Psoas muscle (tissue), 8 donors: Measurements from ENCODE around the gene MINDY4. TPM values are rescaled to one million over a fixed set of nuclear protein-coding genes. Genes with fewer than 3 reads are reported as not detected.
A peak's percentile ranks its signal among the peaks of the same experiment; 100 is the strongest.

Experiments used
- ATAC-seq, 4 donors: fragments of 200-7000 bp; cut with Tn5 transposase; one replicate each; pipeline ENCODE4 v1.9.1; 2020; ENCODE audit warnings: moderate library complexity in 3 of 4, mild to moderate bottlenecking in 2 of 4
- DNase-seq, 2 donors: peaks; one replicate each; pipeline ENCODE4 v3.0.0-alpha.2; 2020
- H3K27ac ChIP-seq: fragments of 200-600 bp; one replicate; pipeline ENCODE4 v1.8.0; 2022
- H3K27me3 ChIP-seq, 3 donors: fragments of 200-600 bp in 1 of 3; one replicate each; pipeline versions ENCODE4 v1.6.1 to v1.8.0; 2013 to 2022; ENCODE audit warnings: low read length in 2 of 3, mild to moderate bottlenecking in 2 of 3, moderate library complexity in 1 of 3; ENCODE audit not compliant: insufficient read depth in 3 of 3
- H3K36me3 ChIP-seq, 2 donors: fragments of 200-600 bp in 1 of 2; one replicate each; pipeline versions ENCODE4 v1.6.1 to v1.8.0; 2013 to 2022; ENCODE audit warnings: low read depth in 1 of 2, mild to moderate bottlenecking in 1 of 2, moderate library complexity in 1 of 2; ENCODE audit not compliant: insufficient read depth in 1 of 2
- H3K4me1 ChIP-seq: fragments of 200-600 bp; one replicate; pipeline ENCODE4 v1.8.0; 2022
- H3K4me3 ChIP-seq: fragments of 200-600 bp; one replicate; pipeline ENCODE4 v1.8.0; 2022; ENCODE audit warnings: mild to moderate bottlenecking
- H3K9me3 ChIP-seq: fragments of 200-600 bp; one replicate; pipeline ENCODE4 v1.8.0; 2022
- WGBS, 3 donors: extraction: QIAGEN DNeasy Blood & Tissue Kit; methylation state at CpG; one replicate each; pipeline versions ENCODE4 v1.1.6 to v1.1.7; 2013; 5-methylcytosine and 5-hydroxymethylcytosine counted together
- intact Hi-C, 2 donors: fragments of 100-400 bp; cut with DNase I; formaldehyde crosslinking; loops; one replicate each; pipeline versions ENCODE4 v1.11.0 to v1.14.2; 2022
- polyA plus RNA-seq, 3 donors: library from polyadenylated mRNA; stranded (reverse); fragments of 200-250 nt; gene quantifications; one replicate each; pipeline ENCODE4 v1.2.3, GENCODE V29; 2013
- total RNA-seq, 4 donors: library from RNA; stranded (reverse); fragmentation: NEBNext Ultra II Directional in 2 of 4; extraction: Animal tissue kit (Norgen Biotek cat#: 25700) in 2 of 4; gene quantifications; one replicate each; pipeline versions ENCODE4 v1.2.1 to v1.2.4, GENCODE V29; 2021 to 2023
- TF ChIP-seq, protein P1 (sequence below): fragments of 200-600 bp; IDR thresholded peaks from one replicate; pipeline ENCODE4 v1.8.0; 2022; ENCODE audit warnings: antibody characterized with exemption
- donor health status: healthy with polysubstance abuse.
- donor health status: DM: no; HTN: no; CAD: no; lungs with moderate emphysema.
- donor health status: Bipolar disorder and iron deficiency.
- donor health status: healthy.
- donor health status: DM: yes; HTN: yes; CAD: no.
- donor health status: DM: no; HTN: no; CAD: no.
- donor health status: DM: no; HTN: no; CAD: no.
- donor health status: DM: yes; HTN: yes; CAD: no.

MINDY4 gene
- total and polyA plus RNA-seq, 7 donors: 0.86 to 3.5 (median 1.5) TPM

GRCh38 chr7:30924624-30925023 lies 153.4 kb downstream of the MINDY4 start:
- DNase-seq (no peak), ATAC-seq (no peak)
- H3K4me1 ChIP-seq: peaks cover 22% of the 10 kb centered on the region
- H3K27ac ChIP-seq: no peak overlapping the region
- TF ChIP-seq, protein P1, sequence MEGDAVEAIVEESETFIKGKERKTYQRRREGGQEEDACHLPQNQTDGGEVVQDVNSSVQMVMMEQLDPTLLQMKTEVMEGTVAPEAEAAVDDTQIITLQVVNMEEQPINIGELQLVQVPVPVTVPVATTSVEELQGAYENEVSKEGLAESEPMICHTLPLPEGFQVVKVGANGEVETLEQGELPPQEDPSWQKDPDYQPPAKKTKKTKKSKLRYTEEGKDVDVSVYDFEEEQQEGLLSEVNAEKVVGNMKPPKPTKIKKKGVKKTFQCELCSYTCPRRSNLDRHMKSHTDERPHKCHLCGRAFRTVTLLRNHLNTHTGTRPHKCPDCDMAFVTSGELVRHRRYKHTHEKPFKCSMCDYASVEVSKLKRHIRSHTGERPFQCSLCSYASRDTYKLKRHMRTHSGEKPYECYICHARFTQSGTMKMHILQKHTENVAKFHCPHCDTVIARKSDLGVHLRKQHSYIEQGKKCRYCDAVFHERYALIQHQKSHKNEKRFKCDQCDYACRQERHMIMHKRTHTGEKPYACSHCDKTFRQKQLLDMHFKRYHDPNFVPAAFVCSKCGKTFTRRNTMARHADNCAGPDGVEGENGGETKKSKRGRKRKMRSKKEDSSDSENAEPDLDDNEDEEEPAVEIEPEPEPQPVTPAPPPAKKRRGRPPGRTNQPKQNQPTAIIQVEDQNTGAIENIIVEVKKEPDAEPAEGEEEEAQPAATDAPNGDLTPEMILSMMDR: no peak
- no peaks in the 10 kb centered on the region for H3K27me3 ChIP-seq
- peaks cover 0 to 6% of the 10 kb centered on the region in 2 donors for H3K36me3 ChIP-seq
- no peaks in the 10 kb centered on the region for H3K9me3 ChIP-seq
- intact Hi-C loops: no loop called here
- no peak overlapping the region for H3K4me3 ChIP-seq

DNA sequence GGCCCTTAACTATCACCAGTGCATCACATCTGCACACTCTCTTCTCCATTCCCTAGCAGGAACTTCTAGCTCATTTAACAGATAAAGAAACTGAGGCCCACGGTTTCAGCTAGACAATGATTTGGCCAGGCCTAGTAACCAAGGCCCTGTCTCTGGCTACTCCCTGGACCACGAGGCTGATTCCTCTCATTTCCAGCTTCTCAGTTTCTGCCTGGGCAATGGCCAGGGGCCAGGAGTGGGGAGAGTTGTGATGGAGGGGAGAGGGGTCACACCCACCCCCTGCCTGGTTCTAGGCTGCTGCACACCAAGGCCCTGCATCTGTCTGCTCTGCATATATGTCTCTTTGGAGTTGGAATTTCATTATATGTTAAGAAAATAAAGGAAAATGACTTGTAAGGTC lies 153.9 kb downstream of the MINDY4 start:
- H3K27me3 ChIP-seq: no peaks in the 10 kb centered on the region
- intact Hi-C loops: no loop called here
- no peaks in the 10 kb centered on the region for H3K9me3 ChIP-seq
- peaks cover 0 to 6% of the 10 kb centered on the region in 2 donors for H3K36me3 ChIP-seq
- H3K4me1 ChIP-seq: peaks cover 17% of the 10 kb centered on the region
- TF ChIP-seq, protein P1: no peak
- WGBS, 3 donors: 58 to 82% (median 61%) methylated on average over 2 of the region's 2 CpGs
- H3K4me3 ChIP-seq: no peak overlapping the region
- ATAC-seq (no peak), DNase-seq (peak in 1 of 2 donors; percentile 30)
- no peak overlapping the region for H3K27ac ChIP-seq

DNA sequence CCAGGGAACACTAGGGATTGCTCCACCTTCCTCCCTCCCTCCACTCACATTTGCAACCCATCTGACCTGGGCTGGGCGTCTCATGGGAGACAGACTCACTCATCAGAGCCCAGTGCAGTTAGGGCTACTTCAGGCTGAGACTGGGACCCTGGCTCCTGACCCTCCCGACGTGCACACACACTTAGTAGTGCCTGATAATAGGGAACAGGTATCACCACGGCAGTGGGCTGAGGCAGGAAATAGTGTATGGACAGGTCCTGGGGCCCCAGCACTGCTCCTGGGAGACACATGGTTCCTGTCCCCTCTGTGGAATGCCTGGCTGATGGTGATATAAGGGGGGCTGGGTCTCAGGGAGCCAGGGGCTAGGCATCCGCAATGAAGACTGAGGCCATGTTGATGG lies 154.7 kb downstream of the MINDY4 start:
- no peak overlapping the region for H3K27ac ChIP-seq
- peaks cover 0 to 6% of the 10 kb centered on the region in 2 donors for H3K36me3 ChIP-seq
- H3K27me3 ChIP-seq: no peaks in the 10 kb centered on the region
- 87 to 90% (median 89%) methylated on average over 5 of the region's 5 CpGs for WGBS, 3 donors
- TF ChIP-seq, protein P1: no peak
- DNase-seq (no peak), ATAC-seq (no peak)
- intact Hi-C loops: no loop called here
- peaks cover 16% of the 10 kb centered on the region for H3K4me1 ChIP-seq
- no peak overlapping the region for H3K4me3 ChIP-seq
- H3K9me3 ChIP-seq: no peaks in the 10 kb centered on the region

DNA sequence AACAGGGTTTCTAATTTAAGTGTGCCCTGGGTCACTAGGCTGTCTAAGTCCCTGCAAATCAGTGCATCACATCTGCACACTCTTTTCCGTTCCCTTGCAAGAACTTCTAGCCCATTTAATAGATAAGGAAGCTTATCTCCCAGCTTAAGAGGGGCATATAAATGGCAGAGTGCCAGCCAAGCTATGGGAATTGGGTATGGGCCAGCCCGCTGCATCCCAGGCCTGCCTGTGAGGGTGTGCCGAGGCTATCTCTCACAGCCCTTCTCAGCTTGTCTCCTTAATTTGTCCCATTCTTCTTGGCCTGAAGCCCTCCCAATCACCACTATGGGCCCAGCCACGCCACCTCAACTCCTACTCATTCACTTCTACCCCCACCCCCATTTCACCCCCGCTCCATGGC lies 155.1 kb downstream of the MINDY4 start:
- ATAC-seq (no peak), DNase-seq (peak in 1 of 2 donors; percentile 42)
- intact Hi-C loops: no loop called here
- Histone ChIP-seq H3K36me3 (peaks cover 0 to 6% of the 10 kb centered on the region in 2 donors), H3K9me3 (no peaks in the 10 kb centered on the region), H3K27ac (no peak overlapping the region), H3K4me1 (peaks cover 16% of the 10 kb centered on the region), H3K4me3 (no peak overlapping the region), H3K27me3 (no peaks in the 10 kb centered on the region)
- TF ChIP-seq, protein P1: no peak
- 85 to 90% (median 90%) methylated on average over 5 of the region's 5 CpGs for WGBS, 3 donors

DNA sequence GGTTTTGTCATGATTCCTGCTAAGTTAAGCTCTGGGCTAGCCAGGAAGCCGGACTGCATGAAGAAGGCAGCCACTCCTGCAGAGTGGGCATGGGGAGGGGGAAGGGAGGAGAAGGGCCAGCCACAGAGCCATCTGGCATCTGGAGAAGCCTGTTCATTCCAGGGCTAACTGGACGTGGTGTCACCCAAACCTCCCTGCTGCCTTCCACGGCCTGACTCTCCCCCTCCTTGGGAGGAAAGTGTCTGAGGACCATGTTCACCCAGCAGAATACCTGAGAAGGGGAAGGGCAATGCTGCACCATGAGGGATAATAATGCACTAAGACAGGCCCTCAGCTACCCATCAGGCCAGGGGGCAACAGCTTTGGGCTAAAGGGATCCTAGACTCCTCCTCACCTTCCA lies 155.8 kb downstream of the MINDY4 start:
- Histone ChIP-seq H3K4me1 (peaks cover 18% of the 10 kb centered on the region), H3K36me3 (peaks cover 0 to 6% of the 10 kb centered on the region in 2 donors), H3K27me3 (no peaks in the 10 kb centered on the region), H3K4me3 (no peak overlapping the region), H3K27ac (no peak overlapping the region), H3K9me3 (no peaks in the 10 kb centered on the region)
- ATAC-seq (no peak), DNase-seq (no peak)
- TF ChIP-seq, protein P1: no peak
- intact Hi-C loops: no loop called here
- WGBS, 3 donors: 83 to 89% (median 88%) methylated on average over 3 of the region's 3 CpGs
